WTC11 (cell line): ENCODE measurements around the gene EPYC.

ENCODE experiments used
- ATF1 ChIP-seq: sonication (generic); formaldehyde crosslinking; IDR thresholded peaks from 2 replicates; pipeline ENCODE4 v1.8.1; 2023; ENCODE audit warnings: mild to moderate bottlenecking, moderate library complexity, missing genetic modification reagents
- CTCF ChIP-seq: fragments of 200-600 bp; IDR thresholded peaks from 2 replicates; pipeline ENCODE4 v1.8.0; 2022; ENCODE audit warnings: antibody characterized with exemption
- HMGA2 ChIP-seq: fragments of 250-450 bp; sonication (Bioruptor Pico); IDR thresholded peaks from 2 replicates; pipeline ENCODE4 v1.4.0; 2021; ENCODE audit warnings: mild to moderate bottlenecking, moderate library complexity
- ZNF396 ChIP-seq: fragments of 250-450 bp; sonication (Bioruptor Pico); IDR thresholded peaks from 2 replicates; pipeline ENCODE4 v1.8.0; 2021; ENCODE audit warnings: mild to moderate bottlenecking, moderate library complexity, borderline replicate concordance
- ZNF532 ChIP-seq: fragments of 250-450 bp; sonication (Bioruptor Pico); IDR thresholded peaks from 2 replicates; pipeline ENCODE4 v1.9.0; 2021; ENCODE audit warnings: mild to moderate bottlenecking, borderline replicate concordance
- TF ChIP-seq, protein P1 (sequence below): fragments of 250-450 bp; sonication (Bioruptor Pico); conservative IDR thresholded peaks from 2 replicates; pipeline ENCODE4 v1.9.0; 2021; ENCODE audit warnings: mild to moderate bottlenecking

- TF ChIP-seq ATF1 (CRISPR knock-in tag) (no peak), HMGA2 (CRISPR knock-in tag) (no peak), ZNF532 (CRISPR knock-in tag) (no peak), CTCF (no peak), ZNF396 (CRISPR knock-in tag) (no peak)
- TF ChIP-seq, protein P1, sequence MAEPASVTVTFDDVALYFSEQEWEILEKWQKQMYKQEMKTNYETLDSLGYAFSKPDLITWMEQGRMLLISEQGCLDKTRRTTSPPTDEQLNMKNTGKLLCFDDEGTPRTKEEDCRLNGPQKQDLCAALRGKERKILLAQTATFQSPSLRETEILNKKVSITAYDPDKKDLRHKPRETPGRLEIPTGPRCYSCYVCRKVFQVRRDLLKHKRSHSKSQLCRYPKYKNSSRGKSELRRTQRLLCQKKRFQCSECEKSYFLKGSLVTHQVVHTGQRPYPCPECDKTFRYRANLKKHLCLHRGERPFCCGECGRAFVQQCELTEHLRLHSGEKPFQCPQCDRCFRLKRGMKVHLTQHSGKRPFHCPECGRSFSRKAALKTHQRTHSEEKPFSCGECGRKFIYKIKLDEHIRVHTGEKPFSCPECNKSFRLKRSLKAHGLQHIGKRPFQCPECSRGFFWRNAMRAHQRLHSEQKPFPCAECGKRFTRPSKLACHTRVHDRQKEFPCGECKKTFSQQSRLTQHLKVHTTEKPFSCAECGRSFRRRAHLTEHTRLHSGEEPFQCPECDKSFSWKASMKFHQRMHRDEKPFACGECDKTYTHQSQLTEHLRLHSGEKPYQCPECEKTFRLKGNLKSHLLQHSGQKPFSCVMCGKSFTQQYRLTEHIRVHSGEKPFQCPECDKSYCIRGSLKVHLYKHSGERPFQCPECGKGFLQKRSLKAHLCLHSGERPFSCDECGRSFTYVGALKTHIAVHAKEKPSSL (CRISPR knock-in tag), result no peak
Observed at GRCh38 chr12:90945070-90945649, 59.6 kb downstream of the EPYC start.
